NCI-H146 treated with DMSO at 0.1 percent for 48 hours (cell line): ENCODE results near the gene DOHH.

Experiments used
- DNase-seq: peaks from one replicate; lab custom pipeline; 2025; ENCODE audit not compliant: unreplicated experiment; lab: John Stamatoyannopoulos, UW

Gene DOHH

DNA sequence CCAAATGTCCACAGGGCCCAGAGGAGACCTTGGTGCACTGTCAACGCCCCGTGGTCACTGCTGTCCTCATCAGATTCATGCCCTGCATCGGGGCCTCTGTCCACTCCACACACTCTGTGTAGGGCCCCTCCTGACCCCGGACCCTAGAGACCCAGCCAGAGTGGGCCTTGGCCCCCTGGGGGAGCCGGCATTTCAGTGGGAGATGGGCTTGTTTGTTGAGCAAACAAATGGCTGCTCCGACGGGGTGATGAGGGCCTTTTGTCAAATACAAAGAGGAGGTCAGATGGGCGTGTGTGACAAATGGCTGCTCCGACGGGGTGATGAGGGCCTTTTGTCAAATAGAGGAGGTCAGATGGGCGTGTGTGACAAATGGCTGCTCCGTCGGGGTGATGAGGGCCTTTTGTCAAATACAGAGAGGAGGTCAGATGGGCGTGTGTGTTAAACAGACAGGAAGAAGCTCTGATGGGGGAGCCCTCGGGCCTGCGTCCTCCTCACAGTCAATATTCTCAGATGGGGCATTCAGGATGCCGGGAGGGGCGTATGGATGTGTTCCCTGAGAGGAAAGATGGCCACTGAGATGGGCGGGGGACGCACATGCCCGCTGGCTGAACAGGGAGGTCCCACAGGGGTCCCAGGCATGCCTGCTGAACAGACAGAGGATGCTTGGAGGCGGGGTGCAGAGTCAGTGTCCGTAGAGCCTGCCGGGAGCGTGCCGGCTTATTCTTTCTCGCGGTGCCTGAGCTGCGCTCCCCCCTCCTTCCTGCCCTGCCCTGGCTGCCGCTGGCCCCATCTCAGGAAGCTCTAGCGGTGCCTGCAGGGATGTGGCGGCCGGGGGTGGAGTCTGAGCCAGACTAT is 56.4 kb downstream of the DOHH start:
- DNase-seq: peak; percentile 73

DNA sequence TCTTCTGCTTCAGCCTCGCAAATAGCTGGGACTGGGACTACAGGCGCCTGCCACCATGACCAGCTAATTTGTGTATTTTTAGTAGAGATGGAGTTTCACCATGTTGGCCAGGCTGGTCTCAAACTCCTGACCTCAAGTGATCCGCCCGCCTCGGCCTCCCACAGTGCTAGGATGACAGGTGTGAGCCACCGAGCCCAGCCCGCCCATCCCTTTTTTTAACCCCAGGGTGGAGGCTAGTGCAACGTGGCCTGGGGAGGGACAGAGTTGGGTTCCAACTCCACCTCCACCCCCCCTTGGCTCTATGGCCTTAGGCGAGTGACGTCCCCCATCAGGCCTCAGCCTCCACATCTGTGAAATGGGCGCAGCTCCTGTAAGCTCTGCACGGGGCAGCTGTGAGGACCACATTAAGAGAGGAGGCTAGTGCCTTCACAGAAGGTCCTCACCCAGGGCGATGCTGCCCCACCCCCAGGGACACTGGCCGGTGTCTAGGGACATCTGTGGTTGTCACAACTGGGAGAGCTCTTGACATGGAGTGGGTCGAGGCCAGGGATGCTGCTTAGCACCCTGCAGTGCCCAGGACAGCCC is 57.9 kb downstream of the DOHH start:
- no peak for DNase-seq

DNA sequence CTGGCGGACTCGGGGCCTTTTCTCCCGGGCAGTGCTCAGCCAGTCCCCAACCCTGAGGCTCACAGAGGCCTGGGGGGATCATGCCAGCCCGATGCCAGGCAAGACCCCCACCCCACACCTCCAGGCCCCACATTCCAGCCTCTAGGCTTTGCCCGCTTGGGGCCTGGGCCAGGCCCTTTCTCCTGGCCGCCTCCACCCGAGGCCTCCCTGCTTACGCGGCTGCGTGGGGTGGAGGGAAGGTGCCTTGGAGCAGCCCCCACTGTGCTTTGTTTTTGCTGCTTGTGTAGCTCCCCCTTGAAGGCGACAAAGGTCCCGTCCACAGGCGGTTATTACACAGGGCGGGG is 58.5 kb downstream of the DOHH start:
- no peak for DNase-seq

- DNase-seq: no peak
Observed at GRCh38 chr19:3441089-3441985, 59.1 kb downstream of the DOHH start.
